Body of pancreas (tissue), 4 donors: Measurements from ENCODE around the gene MAB21L4.

Experiments used
- CTCF ChIP-seq, 7 experiments: fragments of 450-650 bp in 4 of 7; fragments of 200-600 bp in 3 of 7; sonication (generic) in 3 of 7; IDR thresholded peaks; one replicate each; pipeline ENCODE4 v1.5.1; 2016 to 2019; ENCODE audit warnings: antibody characterized with exemption in 7 of 7
- POLR2A ChIP-seq, 3 donors: fragments of 450-650 bp; IDR thresholded peaks; one replicate each; pipeline ENCODE4 v1.6.1; 2016; ENCODE audit warnings: antibody characterized with exemption in 3 of 3, mild to moderate bottlenecking in 2 of 3

- TF ChIP-seq CTCF (IDR thresholded peaks at IDR 0.05) (no peak), POLR2A (IDR thresholded peaks at IDR 0.05) (no peak)
Measured at GRCh38 chr2:240914645-240915525, 18.9 kb upstream of the MAB21L4 start.
